Effector memory CD4-positive, alpha-beta T cell (primary cell): ENCODE results near the gene AUNIP.
"Not testable (repeated sequence)": the region's sequence is repeated elsewhere in the genome, so short reads cannot be mapped to it uniquely, and the experiment has no call there.

Experiments used
- DNase-seq, 3 donors: peaks; one replicate each; pipeline ENCODE4 v3.0.0-alpha.2; 2020
- H3K27ac ChIP-seq: 2 replicates; pipeline ENCODE4 v1.7.0; 2013; ENCODE audit warnings: mild to moderate bottlenecking, low read length, moderate library complexity; ENCODE audit not compliant: insufficient read depth, poor library complexity, severe bottlenecking
- H3K27me3 ChIP-seq: replicated peaks from 2 replicates; pipeline ENCODE4 v1.7.0; 2013; ENCODE audit warnings: mild to moderate bottlenecking, low read length; ENCODE audit not compliant: insufficient read depth, control insufficient read depth, poor library complexity, severe bottlenecking
- H3K36me3 ChIP-seq: 2 replicates; pipeline ENCODE4 v1.7.0; 2013; ENCODE audit warnings: mild to moderate bottlenecking, low read length, moderate library complexity; ENCODE audit not compliant: control insufficient read depth, insufficient read depth
- H3K4me1 ChIP-seq: 2 replicates; pipeline ENCODE4 v1.7.0; 2013; ENCODE audit warnings: low read length, mild to moderate bottlenecking; ENCODE audit not compliant: control insufficient read depth, insufficient read depth, poor library complexity, severe bottlenecking
- H3K4me3 ChIP-seq: 2 replicates; pipeline ENCODE4 v1.7.0; 2013; ENCODE audit warnings: low read length, low read depth, mild to moderate bottlenecking; ENCODE audit not compliant: insufficient read depth, poor library complexity, severe bottlenecking
- H3K9me3 ChIP-seq: 2 replicates; pipeline ENCODE4 v1.7.0; 2013; ENCODE audit warnings: mild to moderate bottlenecking, low read length, moderate library complexity; ENCODE audit not compliant: control insufficient read depth

AUNIP gene

DNA sequence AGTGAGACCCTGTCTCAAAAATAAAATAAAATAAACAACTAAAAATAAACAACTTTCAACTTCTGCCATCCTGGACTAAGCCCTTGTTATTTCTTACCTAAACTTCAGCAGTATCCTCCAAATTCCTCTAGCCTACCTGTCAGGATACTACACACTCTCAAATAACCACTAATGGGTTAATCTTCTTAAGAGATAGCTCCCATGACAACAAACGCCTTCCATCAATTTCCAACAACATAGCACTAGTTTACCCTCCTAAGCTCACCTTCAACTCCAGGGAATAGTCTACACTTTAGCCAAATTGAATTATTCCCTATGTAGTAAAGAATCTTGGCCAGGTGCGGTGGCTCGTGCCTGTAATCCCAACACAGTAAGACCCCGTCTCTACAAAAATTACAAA lies 11.3 kb downstream of the AUNIP start:
- Histone ChIP-seq H3K27ac (no peak overlapping the region), H3K4me1 (no peaks in the 10 kb centered on the region), H3K9me3 (no peaks in the 10 kb centered on the region), H3K27me3 (no peaks in the 10 kb centered on the region), H3K4me3 (no peak overlapping the region), H3K36me3 (no peaks in the 10 kb centered on the region)
- DNase-seq = no peak

DNA sequence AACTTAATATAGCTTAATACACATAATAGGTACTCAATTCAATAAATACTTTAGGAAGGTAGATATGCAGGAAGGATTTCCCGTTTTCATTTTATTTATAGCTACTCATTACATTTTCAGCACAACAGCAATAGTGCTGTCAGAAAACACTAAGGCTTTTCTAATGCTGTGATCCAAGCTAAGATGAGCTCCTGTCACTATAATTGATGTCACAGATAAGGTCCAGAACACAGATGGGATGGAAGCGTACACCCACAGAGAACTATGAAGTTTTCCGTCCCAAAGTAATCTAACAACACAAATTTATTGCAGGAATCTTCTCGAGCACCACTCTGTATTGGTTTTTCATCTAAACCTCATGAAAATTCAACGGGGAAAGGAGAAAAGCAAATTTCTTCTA lies 13.6 kb downstream of the AUNIP start:
- Histone ChIP-seq H3K9me3 (no peaks in the 10 kb centered on the region), H3K36me3 (no peaks in the 10 kb centered on the region), H3K27ac (no peak overlapping the region), H3K27me3 (no peaks in the 10 kb centered on the region), H3K4me1 (no peaks in the 10 kb centered on the region), H3K4me3 (no peak overlapping the region)
- DNase-seq = no peak

DNA sequence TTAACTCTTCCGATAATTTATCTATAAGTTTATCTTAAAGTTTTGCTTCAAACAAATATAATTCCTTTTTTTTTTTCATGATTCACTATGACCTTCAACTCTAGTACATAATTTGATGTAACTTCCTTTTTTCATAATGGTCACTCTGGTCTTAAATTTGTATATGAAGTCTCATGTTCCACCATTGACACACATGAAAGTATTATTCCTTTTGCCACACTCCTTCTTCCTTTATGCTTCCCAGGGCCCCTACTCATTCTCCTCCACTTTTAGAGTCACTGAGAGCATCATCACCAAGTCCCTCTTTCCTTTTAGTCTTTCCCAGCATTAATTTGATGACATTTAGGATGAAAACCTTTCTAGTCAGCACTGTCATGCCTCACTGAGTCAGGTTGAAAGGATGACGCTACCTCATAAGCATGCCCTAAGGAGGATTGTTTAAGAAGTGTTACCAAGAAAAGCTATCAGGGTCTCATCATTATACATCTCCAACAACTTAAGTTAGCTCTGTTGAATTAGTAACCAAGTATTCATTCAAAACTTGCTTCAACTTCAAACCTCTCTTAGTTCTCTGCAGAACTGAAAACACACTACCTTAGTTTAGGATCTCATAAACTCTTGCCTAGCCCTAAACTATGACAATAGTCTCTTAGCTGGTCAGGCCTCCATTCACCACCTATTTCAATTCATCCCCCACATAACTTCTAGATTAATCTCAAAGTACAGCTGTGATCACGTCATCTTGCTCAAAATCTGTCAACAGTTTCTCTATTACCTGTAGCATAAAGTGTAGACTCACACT lies 14.5 kb downstream of the AUNIP start:
- H3K36me3 ChIP-seq = no peaks in the 10 kb centered on the region
- no peak overlapping the region for H3K27ac ChIP-seq
- no peaks in the 10 kb centered on the region for H3K27me3 ChIP-seq
- H3K4me1 ChIP-seq = no peaks in the 10 kb centered on the region
- DNase-seq = no peak
- H3K9me3 ChIP-seq = no peaks in the 10 kb centered on the region
- no peak overlapping the region for H3K4me3 ChIP-seq

DNA sequence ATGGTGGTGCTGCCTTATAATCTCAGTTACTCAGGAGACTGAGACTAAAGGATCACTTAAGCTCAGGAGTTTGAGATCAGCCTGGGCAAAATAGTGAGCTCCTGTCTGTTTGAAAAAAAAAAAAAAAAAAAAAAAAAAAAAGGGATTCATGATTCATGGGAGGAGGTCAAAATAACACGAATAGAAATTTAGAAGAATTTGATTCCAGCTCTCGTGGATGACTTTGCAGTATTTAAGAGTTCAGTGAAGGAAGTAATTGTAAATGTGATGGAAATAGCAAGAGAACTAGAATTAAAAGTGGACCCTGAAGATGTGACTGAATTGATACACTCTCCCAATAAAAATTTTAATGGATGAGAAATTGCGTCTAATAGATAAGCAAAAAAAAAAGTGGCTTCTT lies 15.8 kb downstream of the AUNIP start:
- Histone ChIP-seq H3K36me3 (no peaks in the 10 kb centered on the region), H3K9me3 (no peaks in the 10 kb centered on the region), H3K4me3 (no peak overlapping the region), H3K4me1 (no peaks in the 10 kb centered on the region), H3K27ac (no peak overlapping the region), H3K27me3 (no peaks in the 10 kb centered on the region)
- no peak for DNase-seq

DNA sequence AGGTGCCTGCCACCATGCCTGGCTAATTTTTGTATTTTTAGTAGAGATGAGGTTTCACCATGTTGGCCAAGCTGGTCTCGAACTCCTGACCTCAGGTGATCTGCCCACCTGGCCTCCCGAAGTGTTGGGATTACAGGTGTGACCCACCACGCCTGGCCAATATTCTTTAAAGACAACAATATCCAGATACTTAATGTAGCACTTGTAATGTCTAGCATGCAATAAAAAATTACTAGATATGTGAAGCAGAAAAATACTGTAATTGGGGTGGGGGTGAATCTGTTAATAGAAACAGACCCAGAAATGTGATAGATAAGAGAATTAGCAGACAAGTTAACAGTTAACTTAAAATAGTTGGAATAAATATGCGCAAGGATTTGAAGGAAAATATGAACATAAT lies 19.4 kb downstream of the AUNIP start:
- H3K36me3 ChIP-seq, H3K9me3 ChIP-seq, H3K27ac ChIP-seq, H3K4me3 ChIP-seq, DNase-seq, H3K4me1 ChIP-seq, H3K27me3 ChIP-seq: not testable (repeated sequence)

DNA sequence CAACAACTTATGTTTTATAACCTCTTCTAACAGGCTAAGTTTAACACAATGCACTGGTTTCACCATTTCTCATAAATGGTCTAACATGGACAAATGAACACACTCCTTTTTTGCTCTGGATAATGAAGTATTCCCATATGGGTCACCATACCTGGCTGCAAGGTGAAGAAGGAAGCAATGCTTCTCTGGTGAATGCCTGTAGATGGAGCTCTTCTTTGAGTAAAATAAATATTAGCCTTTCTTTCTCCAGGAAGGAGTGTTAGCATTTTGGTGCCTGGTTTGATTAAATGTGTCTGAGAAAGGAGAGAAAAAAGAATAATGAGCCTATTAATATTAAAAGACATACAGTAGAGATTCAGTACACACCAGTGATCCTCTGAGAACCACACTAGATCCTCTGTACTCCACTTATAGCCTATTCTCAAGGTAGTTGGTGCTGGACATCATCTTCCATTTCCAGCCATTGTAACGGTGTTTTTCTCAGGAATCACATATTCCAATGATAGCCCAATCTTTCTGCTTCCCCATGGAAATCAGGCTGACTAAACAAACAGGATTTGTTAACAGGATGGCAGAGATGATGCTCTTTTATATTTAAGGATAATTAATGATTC lies 21.9 kb downstream of the AUNIP start:
- Histone ChIP-seq H3K4me1 (no peaks in the 10 kb centered on the region), H3K4me3 (no peak overlapping the region), H3K27ac (no peak overlapping the region), H3K27me3 (no peaks in the 10 kb centered on the region), H3K9me3 (no peaks in the 10 kb centered on the region), H3K36me3 (peaks cover 5% of the 10 kb centered on the region)
- DNase-seq = no peak

DNA sequence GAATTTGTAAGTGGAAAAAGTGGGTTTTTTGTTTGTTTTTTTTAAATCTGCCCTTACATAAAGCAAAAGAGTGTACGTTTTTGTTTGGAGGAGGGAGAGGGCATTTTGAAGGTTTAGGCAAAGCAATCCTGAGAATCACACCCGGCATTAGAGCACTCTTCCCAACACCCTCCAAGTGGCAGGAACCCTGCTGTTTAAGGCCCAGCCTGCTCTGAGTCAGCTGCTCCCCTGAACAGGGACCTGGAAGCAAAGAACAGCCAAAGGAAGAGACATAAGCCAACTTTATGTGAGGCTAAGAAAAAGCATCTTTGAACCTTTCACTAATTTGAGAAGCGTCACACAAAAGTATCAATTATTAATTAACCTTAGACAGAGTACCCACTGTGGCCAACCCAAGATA lies 22.6 kb downstream of the AUNIP start:
- H3K36me3 ChIP-seq = peaks cover 11% of the 10 kb centered on the region
- no peaks in the 10 kb centered on the region for H3K4me1 ChIP-seq
- DNase-seq = no peak

DNA sequence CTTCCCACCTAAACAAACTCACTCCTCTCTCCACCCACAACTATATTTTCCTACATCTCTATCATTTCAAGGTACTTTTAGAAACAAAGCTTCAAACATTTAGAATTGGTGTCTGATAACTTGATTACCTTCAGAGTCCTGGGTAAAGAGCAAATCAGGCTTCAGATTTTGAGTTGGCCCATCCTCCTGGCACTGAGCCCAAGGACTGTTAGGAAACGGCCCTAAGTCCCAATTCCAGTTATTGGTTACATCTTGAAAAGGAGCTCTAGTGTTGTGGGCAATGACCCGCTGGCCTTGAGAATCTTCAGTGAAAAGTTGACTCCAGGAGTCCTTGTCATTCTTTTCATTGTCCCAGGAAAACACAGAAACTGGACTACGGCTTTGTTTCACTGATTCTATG lies 24.4 kb downstream of the AUNIP start:
- Histone ChIP-seq H3K27ac (no peak overlapping the region), H3K27me3 (no peaks in the 10 kb centered on the region), H3K4me3 (no peak overlapping the region), H3K36me3 (peaks cover 29% of the 10 kb centered on the region), H3K4me1 (no peaks in the 10 kb centered on the region), H3K9me3 (no peaks in the 10 kb centered on the region)
- no peak for DNase-seq

More for the DNA sequence above, 22.6 kb downstream of the AUNIP start:
- Histone ChIP-seq H3K4me3 (no peak overlapping the region), H3K9me3 (no peaks in the 10 kb centered on the region), H3K27ac (no peak overlapping the region), H3K27me3 (no peaks in the 10 kb centered on the region)

DNA sequence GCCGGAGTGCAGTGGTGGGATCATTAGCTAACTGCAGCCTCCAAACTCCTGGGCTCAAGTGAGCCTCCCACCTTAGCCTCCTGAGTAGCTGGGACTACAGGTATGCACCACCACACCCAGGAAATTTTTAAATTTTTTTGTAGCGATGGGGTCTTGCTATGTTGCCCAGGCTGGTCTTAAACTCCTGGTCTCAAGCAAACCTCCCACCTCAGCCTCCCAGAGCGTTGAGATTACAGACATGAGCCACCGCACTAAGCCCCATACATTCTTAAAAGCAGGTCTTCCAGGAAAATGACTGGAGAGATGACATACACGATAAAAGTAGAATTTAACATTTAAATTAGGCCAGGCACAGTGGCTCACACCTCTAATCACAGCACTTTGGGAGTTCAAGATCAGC lies 26.1 kb downstream of the AUNIP start:
- H3K4me3 ChIP-seq = no peak overlapping the region
- DNase-seq = no peak
- no peaks in the 10 kb centered on the region for H3K27me3 ChIP-seq
- H3K9me3 ChIP-seq = no peaks in the 10 kb centered on the region
- no peaks in the 10 kb centered on the region for H3K4me1 ChIP-seq
- peaks cover 46% of the 10 kb centered on the region for H3K36me3 ChIP-seq
- H3K27ac ChIP-seq = no peak overlapping the region

DNA sequence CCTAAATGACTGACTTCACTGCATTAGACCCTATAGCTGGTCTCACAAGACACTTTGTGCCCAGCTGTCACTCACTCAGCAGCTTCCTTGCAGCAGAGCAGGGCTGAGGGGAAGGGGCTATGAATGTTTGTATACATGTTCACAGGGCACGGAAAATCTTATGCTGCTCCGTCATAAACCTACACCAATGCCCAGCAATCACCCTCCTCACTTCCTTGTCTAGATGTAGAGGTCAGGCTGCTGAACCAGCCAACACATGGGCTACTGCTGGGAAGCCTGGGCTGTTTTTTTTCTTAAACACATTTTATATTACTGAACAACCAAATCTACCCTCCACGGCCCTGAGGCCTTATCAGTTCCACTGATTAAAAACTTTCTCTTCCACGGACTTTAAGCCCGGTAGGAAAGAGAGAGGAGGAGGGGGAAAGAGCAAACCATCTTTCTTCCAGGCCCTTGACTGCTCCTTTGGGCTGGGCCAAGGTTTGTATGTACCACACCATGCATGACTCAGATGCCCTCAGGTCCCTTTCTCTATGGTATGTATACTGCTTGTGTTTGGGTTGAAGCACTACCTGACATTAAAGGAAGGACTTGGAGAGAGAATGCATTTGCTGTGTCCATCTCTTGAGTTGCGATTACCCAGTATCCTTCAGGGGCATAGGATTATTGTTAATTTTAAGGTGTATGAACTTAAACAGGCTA lies 26.8 kb downstream of the AUNIP start:
- H3K27me3 ChIP-seq = no peaks in the 10 kb centered on the region
- no peak overlapping the region for H3K4me3 ChIP-seq
- no peaks in the 10 kb centered on the region for H3K4me1 ChIP-seq
- DNase-seq = no peak
- peaks cover 51% of the 10 kb centered on the region for H3K36me3 ChIP-seq
- H3K9me3 ChIP-seq = no peaks in the 10 kb centered on the region
- no peak overlapping the region for H3K27ac ChIP-seq
